ENCODE results near the gene MEGF10. TPM values are rescaled to one million over a fixed set of nuclear protein-coding genes. Genes with fewer than 3 reads are reported as not detected.

Gene MEGF10
- total and polyA plus RNA-seq, 2 of the 8 experiments (the other 6 are each of a cell fraction or from before 2014, with no cell fraction given), result 38.2 to 53.1 TPM

DNA sequence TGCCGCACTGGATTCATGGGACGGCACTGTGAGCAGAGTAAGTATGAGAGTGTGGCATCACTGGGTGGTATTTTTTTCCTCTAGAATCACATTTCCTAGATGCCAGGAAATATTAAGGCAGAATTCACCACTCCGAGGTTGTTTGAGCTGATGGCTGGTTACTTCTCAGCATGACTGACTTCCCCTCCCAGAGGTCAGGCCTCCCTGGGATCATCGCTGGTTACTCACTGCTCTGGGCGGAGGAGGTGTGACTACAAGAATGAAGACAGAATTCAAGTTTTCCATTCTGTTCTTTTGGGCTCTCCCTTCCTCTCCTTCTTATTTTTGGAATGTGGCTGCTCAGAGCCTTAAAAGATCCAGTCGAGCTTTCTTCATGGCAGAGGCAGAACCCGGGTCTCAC lies 150.2 kb downstream of the MEGF10 start:
- no peak overlapping the region for H3K9ac ChIP-seq (replicated peaks in 1 of 4; ENCODE audit: extremely low read depth in 1 of 4, low read depth in 3 of 4, low read length in 3 of 4)
- DNase-seq (ENCODE audit: low read depth in 1 of 2, low spot score in 2 of 2) (no peak), FAIRE-seq (no peak)
- H3K27ac ChIP-seq (ENCODE audit: low read depth, low read length), result no peak overlapping the region
- H2AK5ac ChIP-seq (ENCODE audit: low read depth, low read length), result no peak overlapping the region
- H3K23me2 ChIP-seq (ENCODE audit: low read depth, low read length), result no peaks in the 10 kb centered on the region
- no peak overlapping the region for H3K14ac ChIP-seq (ENCODE audit: insufficient read length)
- H4K5ac ChIP-seq (ENCODE audit: insufficient read length, low read depth, low read length), result no peak overlapping the region
- H2BK20ac ChIP-seq (ENCODE audit: low read length), result no peak overlapping the region
- H3K4me2 ChIP-seq (ENCODE audit: insufficient read depth in 1 of 2, low read depth in 2 of 2, low read length in 2 of 2), result no peak overlapping the region
- 92% methylated on average over 7 of the region's 7 CpGs; no CpG with 5 or more reads in 1 of the 2 experiments for WGBS, 2 experiments (ENCODE audit: extremely low coverage in 1 of 2, insufficient coverage in 1 of 2, insufficient read length in 1 of 2, insufficient replicate concordance in 2 of 2, low coverage in 1 of 2, low lambda C conversion rate in 2 of 2, missing lambda C conversion rate in 1 of 2)
- H2AFZ ChIP-seq (ENCODE audit: low read length), result no peak overlapping the region
- H3K4me1 ChIP-seq (replicated peaks in 1 of 4; ENCODE audit: control insufficient read depth in 3 of 4, insufficient read depth in 4 of 4, low read length in 3 of 4), result no peaks in the 10 kb centered on the region
- H3K23ac ChIP-seq (ENCODE audit: insufficient read length), result no peak overlapping the region
- no peaks in the 10 kb centered on the region for H4K20me1 ChIP-seq (replicated peaks in 1 of 2; ENCODE audit: control insufficient read depth in 1 of 2, insufficient read depth in 2 of 2, low read length in 2 of 2)
- H2BK5ac ChIP-seq (ENCODE audit: low read depth, low read length), result no peak overlapping the region
- H3K36me3 ChIP-seq (ENCODE audit: control insufficient read depth in 2 of 4, insufficient read depth in 4 of 4, low read length in 3 of 4), result peaks cover 0 to 10% (median 6%) of the 10 kb centered on the region in 4 experiments; a peak in 2 of 8 replicates
- H4K8ac ChIP-seq (ENCODE audit: extremely low read depth, insufficient read depth, low read length), result no peak overlapping the region
- POLR2A ChIA-PET (ENCODE audit: partially characterized antibody), result interaction anchor here (0.9 kb wide), 1 partner anchor 21 kb away, joined by 3 read pairs; no protein-coding TSS in a partner anchor
- no peak overlapping the region for H2BK12ac ChIP-seq (ENCODE audit: low read depth, low read length)
- H3K18ac ChIP-seq (ENCODE audit: extremely low read depth, low read length), result no peak overlapping the region
- no peaks in the 10 kb centered on the region for H3K79me2 ChIP-seq (ENCODE audit: control insufficient read depth in 1 of 2, insufficient read depth in 2 of 2, low read length in 2 of 2)
- CTCF ChIA-PET (ENCODE audit: partially characterized antibody), result interaction anchor here (0.6 to 2.5 kb wide), 6 partner anchors 9 to 152 kb away, joined by 3 to 9 read pairs (median 4); no protein-coding TSS in a partner anchor
- no peaks in the 10 kb centered on the region for H3K9me3 ChIP-seq (ENCODE audit: insufficient read depth in 2 of 2, low read depth in 1 of 2, low read length in 1 of 2)
- no peak overlapping the region for H3K56ac ChIP-seq (replicated peaks; ENCODE audit: insufficient read length, low read depth, low read length)
- no peak overlapping the region for H3K4me3 ChIP-seq (ENCODE audit: extremely low read depth in 1 of 4, insufficient read depth in 2 of 4, low read depth in 3 of 4, low read length in 4 of 4)
- no peaks in the 10 kb centered on the region for H3K27me3 ChIP-seq (replicated peaks in 1 of 4; ENCODE audit: control insufficient read depth in 3 of 4, extremely low read depth in 1 of 4, insufficient read depth in 3 of 4, low read length in 3 of 4)
- no peak overlapping the region for H2BK120ac ChIP-seq (replicated peaks; ENCODE audit: low read depth, low read length)
- no peak overlapping the region for H3K4ac ChIP-seq (replicated peaks; ENCODE audit: insufficient read length, low read depth, low read length)
- no peaks in the 10 kb centered on the region for H3K79me1 ChIP-seq (ENCODE audit: low read depth, low read length)
- H4K91ac ChIP-seq (replicated peaks; ENCODE audit: insufficient read length, low read length), result no peak overlapping the region
- no peak overlapping the region for H2BK15ac ChIP-seq (ENCODE audit: low read length)
- TF ChIP-seq RAD21 (IDR thresholded peaks at IDR 0.05 in 1 of 2, conservative IDR thresholded peaks at IDR 0.05 in 1 of 2; ENCODE audit: low read depth in 2 of 2, low read length in 2 of 2), result no peak
- TF ChIP-seq KDM5A (IDR thresholded peaks at IDR 0.05; ENCODE audit: low read length), result no peak
- TF ChIP-seq PHF8 (conservative IDR thresholded peaks at IDR 0.05; ENCODE audit: low read depth, low read length), result no peak
- no peak for TF ChIP-seq POU5F1 (IDR thresholded peaks at IDR 0.05; ENCODE audit: low read depth, low read length)
- no peak for TF ChIP-seq BACH1 (IDR thresholded peaks at IDR 0.05; ENCODE audit: low read length)
- TF ChIP-seq CBX8 (IDR thresholded peaks at IDR 0.05; ENCODE audit: borderline replicate concordance, low read depth, low read length), result no peak
- TF ChIP-seq TCF12 (IDR thresholded peaks at IDR 0.05; ENCODE audit: low read depth, low read length), result no peak
- no peak for TF ChIP-seq CREB1 (IDR thresholded peaks at IDR 0.05)
- no peak for TF ChIP-seq KDM1A (IDR thresholded peaks at IDR 0.05; ENCODE audit: borderline replicate concordance, low read length)
- no peak for TF ChIP-seq NRF1 (IDR thresholded peaks at IDR 0.05; ENCODE audit: low read depth, low read length)
- TF ChIP-seq GABPA (IDR thresholded peaks at IDR 0.05; ENCODE audit: borderline replicate concordance, insufficient read depth, low read length), result no peak
- TF ChIP-seq, protein P1, sequence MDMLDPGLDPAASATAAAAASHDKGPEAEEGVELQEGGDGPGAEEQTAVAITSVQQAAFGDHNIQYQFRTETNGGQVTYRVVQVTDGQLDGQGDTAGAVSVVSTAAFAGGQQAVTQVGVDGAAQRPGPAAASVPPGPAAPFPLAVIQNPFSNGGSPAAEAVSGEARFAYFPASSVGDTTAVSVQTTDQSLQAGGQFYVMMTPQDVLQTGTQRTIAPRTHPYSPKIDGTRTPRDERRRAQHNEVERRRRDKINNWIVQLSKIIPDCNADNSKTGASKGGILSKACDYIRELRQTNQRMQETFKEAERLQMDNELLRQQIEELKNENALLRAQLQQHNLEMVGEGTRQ (IDR thresholded peaks at IDR 0.05; ENCODE audit: low read length), result no peak
- TF ChIP-seq MAFK (IDR thresholded peaks at IDR 0.05; ENCODE audit: low read depth, low read length), result no peak
- no peak for TF ChIP-seq SRF (IDR thresholded peaks at IDR 0.05; ENCODE audit: low read depth, low read length)

All from H1 (cell line).